Measurements from ENCODE around the gene TRMT11.

TRMT11 gene

DNA sequence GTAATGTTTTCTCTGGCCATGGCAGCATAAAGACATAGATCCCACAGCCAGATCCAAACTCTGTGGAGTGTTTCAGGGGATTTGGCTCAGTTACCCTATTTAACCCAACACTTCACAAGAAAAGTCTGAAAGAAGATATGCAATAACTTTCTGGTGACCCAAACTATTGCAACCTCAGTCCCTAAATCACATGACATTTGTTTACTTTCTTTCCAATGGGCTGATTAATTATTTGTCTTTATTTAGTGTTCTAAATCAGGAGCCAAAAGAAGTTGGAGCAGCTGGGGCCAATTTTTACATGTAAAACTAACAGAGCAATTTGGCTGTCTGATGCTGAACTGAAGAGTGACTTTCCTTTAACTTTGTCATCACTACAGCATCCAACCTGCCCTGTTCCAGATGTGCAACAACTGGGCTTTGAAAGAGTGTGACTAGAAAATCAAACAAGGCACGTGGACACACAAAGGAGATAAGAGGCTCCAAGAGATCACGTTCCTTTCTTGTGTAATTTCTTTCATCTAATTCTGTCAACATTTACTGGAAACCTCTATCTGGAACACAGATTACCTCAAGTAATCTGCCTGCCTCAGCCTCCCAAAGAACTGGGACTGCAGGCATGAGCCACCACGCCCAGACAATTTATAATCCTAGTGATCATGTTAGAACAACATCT is 90.8 kb downstream of the TRMT11 start:
- H3K9me3 ChIP-seq (replicated peaks; ENCODE audit: insufficient read depth, low read length): no peaks in the 10 kb centered on the region
- H3K27me3 ChIP-seq (replicated peaks; ENCODE audit: insufficient read depth, low read length): no peaks in the 10 kb centered on the region
- H3K27ac ChIP-seq (ENCODE audit: low read length): no peak overlapping the region
- H2AFZ ChIP-seq (ENCODE audit: low read length): no peak overlapping the region
- H3K4me2 ChIP-seq (ENCODE audit: low read depth, low read length): no peak overlapping the region
- H3K9me2 ChIP-seq (replicated peaks; ENCODE audit: insufficient read depth, low read length): no peaks in the 10 kb centered on the region
- no peaks in the 10 kb centered on the region for H3K4me1 ChIP-seq (ENCODE audit: low read length)
- H4K20me1 ChIP-seq (ENCODE audit: insufficient read depth, low read length): no peaks in the 10 kb centered on the region
- TF ChIP-seq EZH2 (optimal IDR thresholded peaks at IDR 0.05; ENCODE audit: low read depth, low read length) (no peak), EZH2phosphoT487 (IDR thresholded peaks at IDR 0.05; ENCODE audit: low read length) (no peak)
- TF ChIP-seq, protein P1, sequence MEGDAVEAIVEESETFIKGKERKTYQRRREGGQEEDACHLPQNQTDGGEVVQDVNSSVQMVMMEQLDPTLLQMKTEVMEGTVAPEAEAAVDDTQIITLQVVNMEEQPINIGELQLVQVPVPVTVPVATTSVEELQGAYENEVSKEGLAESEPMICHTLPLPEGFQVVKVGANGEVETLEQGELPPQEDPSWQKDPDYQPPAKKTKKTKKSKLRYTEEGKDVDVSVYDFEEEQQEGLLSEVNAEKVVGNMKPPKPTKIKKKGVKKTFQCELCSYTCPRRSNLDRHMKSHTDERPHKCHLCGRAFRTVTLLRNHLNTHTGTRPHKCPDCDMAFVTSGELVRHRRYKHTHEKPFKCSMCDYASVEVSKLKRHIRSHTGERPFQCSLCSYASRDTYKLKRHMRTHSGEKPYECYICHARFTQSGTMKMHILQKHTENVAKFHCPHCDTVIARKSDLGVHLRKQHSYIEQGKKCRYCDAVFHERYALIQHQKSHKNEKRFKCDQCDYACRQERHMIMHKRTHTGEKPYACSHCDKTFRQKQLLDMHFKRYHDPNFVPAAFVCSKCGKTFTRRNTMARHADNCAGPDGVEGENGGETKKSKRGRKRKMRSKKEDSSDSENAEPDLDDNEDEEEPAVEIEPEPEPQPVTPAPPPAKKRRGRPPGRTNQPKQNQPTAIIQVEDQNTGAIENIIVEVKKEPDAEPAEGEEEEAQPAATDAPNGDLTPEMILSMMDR (IDR thresholded peaks at IDR 0.05; ENCODE audit: low read length): no peak
- no peak for DNase-seq
- H3K9ac ChIP-seq (ENCODE audit: low read length): no peak overlapping the region
- H3K79me2 ChIP-seq (ENCODE audit: low read length): no peaks in the 10 kb centered on the region
- no peaks in the 10 kb centered on the region for H3K36me3 ChIP-seq (replicated peaks; ENCODE audit: insufficient read depth, low read length)
- no peak overlapping the region for H3K4me3 ChIP-seq (ENCODE audit: low read length)
- H3F3A ChIP-seq (ENCODE audit: insufficient read depth, low read length): no peaks in the 10 kb centered on the region

DNA sequence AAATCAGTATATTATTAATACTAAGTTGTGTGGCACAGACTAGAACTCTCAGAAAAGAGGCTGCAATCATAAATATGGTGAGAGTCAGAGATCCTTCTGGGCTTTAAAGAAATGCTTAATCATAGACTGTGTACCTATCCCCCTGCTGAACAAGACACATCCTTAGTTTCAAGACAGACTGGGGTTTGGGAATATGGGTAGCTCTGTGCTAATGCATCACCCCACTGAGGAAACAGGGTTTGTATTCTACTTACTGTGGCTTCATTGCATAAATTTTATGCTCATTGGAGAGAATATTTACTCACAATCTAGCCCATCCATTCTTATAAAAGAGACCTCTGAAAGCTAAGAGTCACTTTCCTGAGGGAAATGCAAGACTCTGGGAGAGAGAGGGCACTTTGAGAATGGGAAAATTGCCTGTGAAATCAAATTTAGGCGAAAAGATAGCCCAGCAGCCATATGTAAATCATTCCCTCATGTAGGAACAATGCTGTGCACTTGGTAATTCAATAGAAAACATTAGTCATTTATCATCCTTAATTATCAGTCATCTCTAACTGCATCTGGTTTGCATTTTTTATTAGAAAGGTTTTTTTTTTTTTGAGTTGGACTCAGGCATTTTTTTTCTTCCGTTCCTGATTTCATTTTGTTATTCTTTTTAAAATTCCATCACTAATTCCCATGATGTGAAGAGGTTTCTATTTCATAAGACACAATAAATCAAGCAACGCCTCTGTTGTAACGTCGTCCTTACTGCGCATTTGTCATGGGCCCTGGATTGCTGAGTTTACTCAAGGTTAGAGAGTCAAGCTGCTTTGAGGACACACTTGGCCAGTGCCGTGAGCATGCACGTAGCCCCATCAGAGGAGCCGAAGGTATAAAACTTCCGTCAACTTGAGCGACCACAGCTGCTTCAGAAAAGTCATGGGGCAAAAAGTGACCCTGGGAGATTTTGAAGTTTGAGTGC is 91.8 kb downstream of the TRMT11 start:
- Histone ChIP-seq H3K9ac (ENCODE audit: low read length) (no peak overlapping the region), H3F3A (ENCODE audit: insufficient read depth, low read length) (no peaks in the 10 kb centered on the region), H3K9me3 (replicated peaks; ENCODE audit: insufficient read depth, low read length) (no peaks in the 10 kb centered on the region), H3K36me3 (replicated peaks; ENCODE audit: insufficient read depth, low read length) (no peaks in the 10 kb centered on the region), H3K27ac (ENCODE audit: low read length) (no peak overlapping the region), H4K20me1 (ENCODE audit: insufficient read depth, low read length) (no peaks in the 10 kb centered on the region), H3K9me2 (replicated peaks; ENCODE audit: insufficient read depth, low read length) (no peaks in the 10 kb centered on the region), H3K4me1 (ENCODE audit: low read length) (no peaks in the 10 kb centered on the region), H3K79me2 (ENCODE audit: low read length) (no peaks in the 10 kb centered on the region), H3K4me3 (ENCODE audit: low read length) (no peak overlapping the region), H2AFZ (ENCODE audit: low read length) (no peak overlapping the region), H3K27me3 (replicated peaks; ENCODE audit: insufficient read depth, low read length) (no peaks in the 10 kb centered on the region), H3K4me2 (ENCODE audit: low read depth, low read length) (no peak overlapping the region)
- TF ChIP-seq EZH2 (optimal IDR thresholded peaks at IDR 0.05; ENCODE audit: low read depth, low read length) (no peak), EZH2phosphoT487 (IDR thresholded peaks at IDR 0.05; ENCODE audit: low read length) (no peak)
- TF ChIP-seq, protein P1 (IDR thresholded peaks at IDR 0.05; ENCODE audit: low read length): no peak
- no peak for DNase-seq

DNA sequence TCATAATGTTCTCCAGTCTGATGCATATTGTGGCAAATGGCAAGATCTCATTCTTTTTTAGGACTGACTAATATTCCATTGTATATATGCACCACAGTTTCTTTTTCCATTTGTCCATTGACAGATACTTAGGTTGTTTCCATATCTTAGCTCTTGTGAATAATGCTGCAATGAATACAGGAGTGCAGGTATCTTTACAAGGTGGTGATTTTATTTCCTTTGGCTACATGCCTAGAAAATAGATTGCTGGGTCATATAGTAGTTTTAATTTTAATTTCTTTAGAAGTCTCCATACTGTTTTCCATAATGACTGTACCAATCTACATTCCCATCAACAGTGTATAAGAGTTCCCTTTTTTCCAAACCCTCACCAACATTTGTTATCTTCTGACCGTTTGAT is 97.5 kb downstream of the TRMT11 start:
- Histone ChIP-seq H3K27ac (ENCODE audit: low read length) (no peak overlapping the region), H3K9me3 (replicated peaks; ENCODE audit: insufficient read depth, low read length) (no peaks in the 10 kb centered on the region), H3K4me3 (ENCODE audit: low read length) (no peak overlapping the region), H3K4me2 (ENCODE audit: low read depth, low read length) (no peak overlapping the region), H2AFZ (ENCODE audit: low read length) (no peak overlapping the region), H3F3A (ENCODE audit: insufficient read depth, low read length) (no peaks in the 10 kb centered on the region), H3K36me3 (replicated peaks; ENCODE audit: insufficient read depth, low read length) (no peaks in the 10 kb centered on the region), H3K27me3 (replicated peaks; ENCODE audit: insufficient read depth, low read length) (no peaks in the 10 kb centered on the region), H3K4me1 (ENCODE audit: low read length) (no peaks in the 10 kb centered on the region), H4K20me1 (ENCODE audit: insufficient read depth, low read length) (no peaks in the 10 kb centered on the region), H3K79me2 (ENCODE audit: low read length) (no peaks in the 10 kb centered on the region), H3K9ac (ENCODE audit: low read length) (no peak overlapping the region), H3K9me2 (replicated peaks; ENCODE audit: insufficient read depth, low read length) (no peaks in the 10 kb centered on the region)
- no peak for DNase-seq
- no peak for TF ChIP-seq EZH2phosphoT487 (IDR thresholded peaks at IDR 0.05; ENCODE audit: low read length)
- TF ChIP-seq, protein P1 (IDR thresholded peaks at IDR 0.05; ENCODE audit: low read length): no peak
- no peak for TF ChIP-seq EZH2 (optimal IDR thresholded peaks at IDR 0.05; ENCODE audit: low read depth, low read length)
